GM19099 (cell line): ENCODE measurements around the gene SBSN.

ENCODE experiments used
- POLR2A ChIP-seq: IDR thresholded peaks from 3 replicates; pipeline ENCODE4 v1.6.1; 2011; ENCODE audit warnings: low read depth; ENCODE audit not compliant: insufficient read length; ENCODE audit errors: extremely low read depth

Gene SBSN, protein sequence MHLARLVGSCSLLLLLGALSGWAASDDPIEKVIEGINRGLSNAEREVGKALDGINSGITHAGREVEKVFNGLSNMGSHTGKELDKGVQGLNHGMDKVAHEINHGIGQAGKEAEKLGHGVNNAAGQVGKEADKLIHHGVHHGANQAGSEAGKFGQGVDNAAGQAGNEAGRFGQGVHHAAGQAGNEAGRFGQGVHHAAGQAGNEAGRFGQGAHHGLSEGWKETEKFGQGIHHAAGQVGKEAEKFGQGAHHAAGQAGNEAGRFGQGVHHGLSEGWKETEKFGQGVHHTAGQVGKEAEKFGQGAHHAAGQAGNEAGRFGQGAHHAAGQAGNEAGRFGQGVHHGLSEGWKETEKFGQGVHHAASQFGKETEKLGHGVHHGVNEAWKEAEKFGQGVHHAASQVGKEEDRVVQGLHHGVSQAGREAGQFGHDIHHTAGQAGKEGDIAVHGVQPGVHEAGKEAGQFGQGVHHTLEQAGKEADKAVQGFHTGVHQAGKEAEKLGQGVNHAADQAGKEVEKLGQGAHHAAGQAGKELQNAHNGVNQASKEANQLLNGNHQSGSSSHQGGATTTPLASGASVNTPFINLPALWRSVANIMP

DNA sequence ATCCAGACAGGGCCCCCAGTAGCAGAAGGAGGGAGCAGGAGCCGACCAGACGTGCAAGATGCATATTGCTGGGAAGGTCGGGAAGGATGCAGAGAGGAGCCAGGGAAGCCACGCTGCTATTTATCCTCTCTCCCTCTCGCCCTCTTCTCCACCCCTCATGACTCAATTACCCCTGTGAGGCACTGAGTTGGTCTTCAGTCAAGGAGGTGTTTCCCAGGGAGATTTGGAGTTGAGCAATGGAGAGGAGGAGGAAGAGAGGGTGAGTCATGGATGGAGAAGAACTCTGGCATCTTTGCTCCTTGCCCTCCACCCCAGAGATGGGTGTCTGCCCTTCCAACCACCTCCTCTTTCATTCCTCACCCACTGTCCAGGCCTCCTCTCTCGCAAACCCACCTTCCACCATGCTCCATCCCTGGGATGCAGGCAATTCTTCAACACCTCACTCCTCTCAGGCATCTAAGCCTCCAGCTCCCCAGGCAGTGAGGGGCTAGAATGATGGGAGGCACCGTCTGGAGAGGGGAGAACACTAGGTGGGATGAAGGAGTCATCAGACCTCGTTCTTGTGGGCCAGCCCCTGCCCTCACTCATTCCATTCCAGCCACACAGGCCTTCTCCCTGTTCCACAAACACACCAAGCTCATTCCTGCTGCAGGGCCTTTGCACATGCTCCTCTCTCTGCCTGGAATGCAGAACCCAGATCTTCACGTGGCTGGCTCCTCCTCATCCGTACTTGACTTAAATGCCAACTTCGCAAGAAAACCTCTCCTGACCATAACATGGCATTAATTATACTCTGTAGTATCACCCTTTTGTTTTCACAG is at the start of gene SBSN:
Gene SBSN (minus strand): TSS at position 94 of the 821 bp plus-strand sequence. CDS start 30 bp downstream, at position 64.
- no peak for TF ChIP-seq POLR2A

DNA sequence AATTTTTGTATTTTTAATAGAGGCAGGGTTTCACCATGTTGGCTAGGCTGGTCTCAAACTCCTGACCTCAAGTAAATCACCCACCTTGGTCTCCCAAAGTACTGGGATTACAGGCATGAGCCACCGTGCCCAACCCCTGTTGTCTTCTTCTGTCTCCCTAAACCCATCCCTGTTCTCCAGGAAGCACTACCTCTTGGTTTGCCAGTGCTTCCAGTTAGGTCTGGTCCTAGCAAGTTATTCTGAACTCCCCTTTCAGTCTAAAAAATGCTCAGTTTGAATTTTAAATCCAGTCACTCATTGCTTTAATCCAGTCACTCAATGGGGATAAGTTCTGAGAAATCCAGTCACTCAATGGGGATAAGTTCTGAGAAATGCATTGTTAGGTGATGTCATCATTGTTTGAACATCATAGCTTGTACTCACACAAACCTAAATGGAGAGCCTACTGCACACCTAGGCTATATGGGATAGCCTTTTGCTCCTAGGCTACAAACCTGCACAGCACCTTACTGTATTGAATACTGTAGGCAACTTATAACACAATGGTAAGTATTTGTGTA is 43.4 kb upstream of the SBSN start:
- no peak for TF ChIP-seq POLR2A

DNA sequence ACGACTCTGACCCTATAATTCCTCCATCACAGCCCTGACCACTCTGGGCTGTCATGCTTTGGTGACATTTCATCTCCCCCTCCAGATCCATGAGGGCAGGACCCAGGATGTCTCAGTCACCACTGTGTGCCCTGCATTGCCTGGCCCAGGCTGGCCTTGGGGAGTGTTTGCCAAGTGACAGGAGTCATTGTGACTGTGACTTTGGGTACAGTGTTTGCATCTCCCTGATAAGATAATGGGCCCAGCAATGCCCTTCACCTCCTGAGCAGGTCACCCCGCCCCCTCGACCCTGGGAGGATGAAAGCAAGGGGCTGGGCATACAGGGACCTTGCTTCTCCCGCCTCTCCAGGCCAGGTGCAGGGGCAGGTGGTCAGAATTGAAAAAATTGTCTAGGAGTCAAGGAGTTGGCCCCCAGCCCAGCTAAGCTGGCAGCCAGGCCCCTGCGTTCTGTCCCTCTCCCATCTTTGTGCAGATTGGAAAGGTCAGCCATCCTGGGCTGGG is 41.2 kb upstream of the SBSN start:
- no peak for TF ChIP-seq POLR2A

DNA sequence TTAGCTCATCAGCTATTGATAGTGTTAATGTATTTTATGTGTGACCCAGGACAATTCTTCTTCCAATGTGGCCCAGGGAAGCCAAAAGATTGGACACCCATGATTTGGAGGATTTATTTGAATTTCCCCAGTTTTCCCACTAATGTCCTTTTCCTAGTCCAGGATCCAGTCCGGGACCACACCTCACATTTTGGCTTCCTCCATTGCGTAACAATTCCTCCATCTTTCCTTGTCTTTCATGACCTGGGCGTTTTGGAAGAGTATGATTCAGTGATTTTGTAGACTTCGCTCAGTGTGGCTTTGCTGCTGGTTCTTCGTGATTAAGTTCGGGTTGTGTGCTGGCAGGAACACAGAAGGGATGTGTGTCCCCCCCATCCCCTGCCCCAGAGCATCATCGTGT is 38.6 kb upstream of the SBSN start:
- TF ChIP-seq POLR2A = no peak

DNA sequence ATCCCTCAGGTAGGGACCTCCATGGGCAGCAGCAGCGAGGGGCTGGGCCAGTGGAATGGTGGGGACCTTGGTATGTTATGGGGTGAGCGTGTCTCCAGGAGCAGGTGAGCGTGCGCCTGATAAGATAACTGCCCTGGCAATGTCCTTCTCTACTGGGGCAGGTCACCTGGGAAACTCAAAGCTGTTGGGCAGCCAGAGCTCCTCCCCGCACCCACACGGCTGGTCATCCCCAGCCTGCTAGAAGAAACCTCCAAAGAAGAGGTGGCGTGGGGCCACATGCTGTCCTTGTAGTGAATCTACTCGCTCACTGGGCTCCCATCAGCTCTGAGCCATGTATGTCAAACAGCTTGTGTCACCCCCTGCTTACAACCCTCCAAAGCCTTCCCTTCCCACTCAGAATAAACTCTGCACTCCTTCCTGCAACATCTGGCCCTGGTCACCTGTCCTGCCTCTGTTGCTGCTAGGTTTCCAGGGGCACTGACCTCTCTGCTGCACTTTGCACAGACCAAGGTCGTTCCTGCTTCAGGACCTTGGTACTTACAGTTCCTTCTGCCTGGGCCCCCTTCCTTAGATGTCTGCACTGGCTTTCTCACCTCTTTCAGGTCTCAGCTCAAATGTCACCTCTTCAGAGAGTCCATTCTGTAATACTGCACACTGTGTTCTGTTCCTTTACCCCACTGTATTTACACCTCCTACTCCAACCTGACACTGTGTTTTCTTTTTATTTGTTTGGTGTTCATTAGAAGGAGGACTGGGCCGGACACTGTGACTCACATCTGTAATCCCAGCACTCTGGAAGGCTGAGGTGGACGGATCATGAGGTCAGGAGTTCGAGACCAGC is 37.1 kb upstream of the SBSN start:
- TF ChIP-seq POLR2A = no peak

DNA sequence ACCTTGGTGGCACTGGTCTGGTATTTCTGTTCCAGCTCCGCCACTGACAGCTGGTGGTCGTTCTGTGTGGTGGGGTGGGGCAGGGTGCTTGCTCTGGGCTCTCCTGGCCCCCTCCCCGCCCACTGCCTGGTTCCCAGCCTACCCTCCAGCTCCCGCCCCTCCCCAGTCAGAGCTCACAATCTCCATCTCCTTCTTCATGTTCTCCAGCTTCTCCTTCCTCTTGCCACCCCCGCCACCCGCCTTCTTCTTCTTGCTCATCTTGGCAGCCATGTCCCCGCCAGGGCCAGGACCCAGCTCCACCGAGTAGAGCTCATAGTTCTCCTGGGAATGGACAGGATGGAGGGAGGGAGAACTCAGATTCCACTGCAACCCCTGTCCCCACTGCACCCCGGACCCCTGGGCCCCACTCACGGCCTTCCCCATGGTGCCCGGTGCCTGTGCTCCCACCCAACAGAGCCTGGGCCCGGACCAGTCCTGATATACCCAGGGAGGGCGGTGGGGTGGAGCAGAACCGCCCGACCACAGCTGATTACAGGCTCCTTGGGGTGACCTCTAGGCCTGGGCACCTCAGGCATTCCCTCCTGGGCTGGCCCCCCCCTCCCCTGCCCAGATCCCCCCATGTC is 35.2 kb upstream of the SBSN start, which contains the start of gene ATP4A:
Gene ATP4A (minus strand): TSS at position 452 of the 623 bp plus-strand sequence. CDS start 29 bp downstream, at position 423.
- TF ChIP-seq POLR2A = no peak

DNA sequence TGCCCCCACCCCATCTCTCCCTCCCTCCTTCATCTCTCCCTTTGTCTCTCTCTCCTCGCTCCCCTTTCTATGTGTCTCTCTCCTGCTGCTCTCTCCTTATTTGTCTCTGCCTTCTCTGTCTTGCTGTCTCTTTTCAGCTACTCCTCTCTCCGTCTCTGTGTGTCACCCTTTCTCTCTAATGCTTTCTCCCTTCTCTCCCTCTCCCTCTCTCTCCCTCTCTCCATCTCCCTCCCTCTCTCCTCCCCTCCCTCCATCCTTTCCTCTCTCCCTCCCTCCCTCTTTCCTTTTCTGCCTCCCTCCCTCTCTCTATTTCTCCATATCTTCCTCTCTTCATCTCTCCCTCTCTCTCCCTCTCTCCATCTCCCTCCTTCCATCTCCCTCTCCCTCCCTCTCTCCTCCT is 34.7 kb upstream of the SBSN start:
- TF ChIP-seq POLR2A = no peak

DNA sequence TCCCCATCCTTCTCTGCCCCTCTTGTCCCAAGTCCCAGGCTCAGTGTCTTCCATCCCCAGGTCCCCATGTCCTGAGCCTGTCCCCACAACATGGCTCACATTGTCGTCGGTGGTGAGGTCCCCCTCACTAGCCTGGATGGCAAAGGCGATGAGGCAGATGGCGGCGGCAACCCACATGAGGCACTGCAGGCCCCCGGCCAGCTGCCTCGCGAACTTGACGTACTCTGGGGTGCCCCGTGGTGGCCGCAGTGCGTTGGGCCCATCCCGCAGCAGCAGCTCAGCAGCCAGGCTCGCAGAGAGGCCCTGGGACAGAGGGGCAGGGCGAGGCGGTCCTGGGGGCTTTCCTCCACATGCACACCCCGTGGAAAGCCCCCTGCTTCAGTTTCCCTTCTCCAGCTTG is 34.2 kb upstream of the SBSN start:
- no peak for TF ChIP-seq POLR2A

DNA sequence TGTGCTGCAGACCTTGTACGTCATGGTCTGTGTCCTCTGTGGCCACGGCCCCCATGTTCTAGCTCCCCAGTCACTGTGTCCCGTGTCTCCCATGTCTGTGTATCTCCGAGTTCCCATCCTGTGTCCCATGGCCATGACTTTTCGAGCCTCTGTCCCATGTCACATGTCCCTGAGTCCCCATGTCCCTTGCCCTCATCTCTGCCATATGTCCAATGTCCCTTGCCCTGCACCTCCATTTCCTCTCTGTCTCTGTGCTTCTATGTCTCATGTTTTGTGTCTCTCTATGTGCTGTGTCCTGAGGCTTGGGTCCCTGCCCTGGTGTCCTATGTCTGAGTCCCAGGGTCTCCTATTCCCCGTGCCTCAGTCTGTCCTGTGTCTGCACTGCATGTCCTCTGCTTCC is 33.3 kb upstream of the SBSN start:
- TF ChIP-seq POLR2A = no peak

DNA sequence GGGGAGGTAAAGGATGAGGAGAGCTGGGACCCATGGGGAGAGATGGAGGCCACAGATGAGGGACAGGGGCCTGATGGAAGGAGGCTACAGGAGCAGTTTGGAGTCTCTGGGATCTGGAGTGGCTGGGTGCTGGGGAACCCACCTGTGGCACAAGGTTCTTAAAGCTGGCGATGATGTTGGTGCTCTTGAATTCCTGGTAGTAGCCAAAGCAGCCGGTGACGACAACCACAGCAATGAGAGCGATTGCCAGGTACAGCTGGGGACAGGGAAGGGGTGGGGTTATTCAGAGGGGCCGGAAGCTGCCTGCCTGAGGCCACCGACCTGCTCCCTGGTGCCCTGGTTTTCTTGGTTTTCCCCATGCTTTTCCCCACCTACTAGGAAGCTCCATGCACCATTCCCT is 32.6 kb upstream of the SBSN start:
- TF ChIP-seq POLR2A = no peak

DNA sequence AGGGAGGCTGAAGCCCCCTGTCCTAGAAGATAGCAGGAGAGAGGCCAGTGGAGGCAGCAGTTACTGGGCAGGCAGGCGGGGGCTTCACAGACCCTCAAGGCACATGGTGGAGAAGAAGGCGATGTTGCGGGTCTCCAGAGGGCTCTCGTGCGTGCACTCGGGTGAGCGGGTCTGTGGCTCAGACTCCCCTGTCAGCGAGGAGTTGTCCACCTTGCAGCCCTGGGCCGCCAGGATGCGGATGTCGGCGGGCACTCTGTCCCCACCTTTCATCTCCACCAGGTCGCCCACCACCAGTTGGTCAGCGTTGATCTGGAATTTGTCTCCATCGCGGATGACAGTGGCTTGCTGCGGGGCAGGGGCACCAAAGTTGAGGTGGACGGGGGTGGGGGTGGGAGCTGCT is 32.2 kb upstream of the SBSN start:
- TF ChIP-seq POLR2A = no peak

DNA sequence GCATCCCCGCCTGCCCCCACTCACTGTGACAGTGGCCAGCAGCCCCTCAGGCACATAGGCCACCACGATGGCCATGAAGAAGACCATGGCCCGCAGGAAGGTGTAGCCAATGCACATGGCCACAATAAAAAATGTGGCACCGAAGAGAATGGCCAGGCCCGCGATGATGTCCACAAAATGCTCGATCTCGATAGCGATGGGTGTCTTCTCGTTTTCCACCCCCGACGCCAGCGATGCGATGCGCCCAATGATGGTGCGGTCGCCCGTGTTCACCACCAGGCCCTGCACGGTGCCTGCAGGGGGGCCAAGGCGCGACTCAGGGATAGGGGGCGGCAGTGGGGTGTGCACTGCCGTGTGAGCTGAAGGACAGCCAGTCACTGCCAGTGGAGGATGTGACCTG is 31.7 kb upstream of the SBSN start:
- no peak for TF ChIP-seq POLR2A

DNA sequence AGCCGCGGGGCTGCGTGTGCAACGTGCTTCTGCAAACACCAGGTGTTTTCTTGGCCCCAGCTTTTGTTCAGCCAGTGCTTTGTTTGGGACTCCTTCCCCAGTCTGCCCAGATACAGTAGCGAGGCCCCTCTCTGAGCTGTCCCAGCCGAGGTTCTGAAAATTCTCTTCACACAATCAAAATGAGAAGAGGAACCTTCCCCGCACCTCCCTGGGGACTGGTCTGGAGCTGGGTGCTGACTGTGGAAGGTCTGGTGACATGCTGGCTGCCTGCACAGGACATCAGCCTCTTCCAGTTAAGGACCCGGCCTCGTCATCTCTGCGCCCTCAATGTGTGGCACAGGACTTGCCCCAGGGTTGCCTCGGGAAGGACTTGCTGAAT is 31.2 kb upstream of the SBSN start:
- no peak for TF ChIP-seq POLR2A
